Activated CD8-positive, alpha-beta memory T cell treated with anti-CD3 and anti-CD28 coated beads for 24 hours (primary cell): ENCODE data around the gene ZDHHC19.
"Not testable (repeated sequence)": the region's sequence is repeated elsewhere in the genome, so short reads cannot be mapped to it uniquely, and the experiment has no call there.

Experiments used
- DNase-seq: peaks from one replicate; pipeline ENCODE4 v3.0.0-alpha.2; 2020

Gene ZDHHC19

GRCh38 chr3:196210673-196211556 is at the start of gene ZDHHC19:
TSS of gene ZDHHC19 (minus strand) at chr3:196211400. CDS start at chr3:196211315, 85 bp downstream.
- DNase-seq: no peak

DNA sequence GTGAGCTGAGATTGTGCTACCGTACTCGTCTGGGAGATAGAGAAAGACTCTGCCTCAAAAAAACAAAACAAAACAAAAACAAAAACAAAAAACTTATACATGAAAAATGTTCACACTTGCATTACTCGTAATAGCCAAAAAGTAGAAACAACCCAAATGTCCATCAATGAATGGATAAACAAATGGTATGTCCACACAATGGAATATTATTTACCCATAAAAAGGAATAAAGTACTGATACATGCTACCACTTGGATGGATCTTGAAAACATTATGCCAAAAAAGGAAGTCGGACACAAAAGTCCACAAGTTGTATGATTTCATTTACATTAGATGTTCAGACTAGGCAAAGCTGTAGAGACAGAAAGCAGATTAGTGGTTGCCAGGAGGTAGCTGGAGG is 49.6 kb upstream of the ZDHHC19 start:
- no peak for DNase-seq

- no peak for DNase-seq
Observed at GRCh38 chr3:196255776-196256175, 44.6 kb upstream of the ZDHHC19 start.

GRCh38 chr3:196254376-196255283 is 43.4 kb upstream of the ZDHHC19 start:
- no peak for DNase-seq

DNA sequence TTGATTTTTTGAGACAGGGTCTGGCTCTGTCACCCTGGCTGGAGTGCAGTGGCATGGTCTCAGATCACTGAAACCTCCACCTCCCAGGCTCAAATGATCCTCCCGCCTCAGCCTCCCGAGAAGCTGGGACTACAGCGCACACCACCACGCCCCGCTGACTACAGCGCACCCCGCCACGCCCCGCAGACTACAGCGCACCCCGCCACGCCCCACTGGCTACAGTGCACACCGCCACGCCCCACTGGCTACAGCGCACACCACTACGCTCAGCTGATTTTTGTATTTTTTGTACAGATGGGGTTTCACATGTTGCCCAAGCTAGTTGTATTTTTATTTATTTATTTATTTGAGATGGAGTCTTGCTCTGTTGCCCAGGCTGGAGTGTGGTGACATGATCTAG is 40.7 kb upstream of the ZDHHC19 start:
- DNase-seq: no peak

GRCh38 chr3:196246612-196247308 is 35.6 kb upstream of the ZDHHC19 start:
- DNase-seq: no peak

DNA sequence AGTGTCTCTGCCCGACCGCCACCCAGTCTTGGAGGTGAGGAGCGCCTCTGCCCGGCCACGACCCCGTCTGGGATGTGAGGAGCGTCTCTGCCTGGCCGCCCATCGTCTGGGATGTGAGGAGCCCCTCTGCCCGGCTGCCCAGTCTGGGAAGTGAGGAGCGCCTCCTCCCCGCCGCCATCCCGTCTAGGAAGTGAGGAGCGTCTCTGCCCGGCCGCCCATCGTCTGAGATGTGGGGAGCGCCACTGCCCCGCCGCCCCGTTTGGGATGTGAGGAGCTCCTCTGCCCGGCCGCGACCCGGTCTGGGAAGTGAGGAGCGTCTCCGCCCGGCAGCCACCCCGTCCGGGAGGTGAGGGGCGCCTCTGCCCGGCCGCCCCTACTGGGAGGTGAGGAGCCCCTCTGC is 33.0 kb upstream of the ZDHHC19 start:
- not testable (repeated sequence) for DNase-seq

DNA sequence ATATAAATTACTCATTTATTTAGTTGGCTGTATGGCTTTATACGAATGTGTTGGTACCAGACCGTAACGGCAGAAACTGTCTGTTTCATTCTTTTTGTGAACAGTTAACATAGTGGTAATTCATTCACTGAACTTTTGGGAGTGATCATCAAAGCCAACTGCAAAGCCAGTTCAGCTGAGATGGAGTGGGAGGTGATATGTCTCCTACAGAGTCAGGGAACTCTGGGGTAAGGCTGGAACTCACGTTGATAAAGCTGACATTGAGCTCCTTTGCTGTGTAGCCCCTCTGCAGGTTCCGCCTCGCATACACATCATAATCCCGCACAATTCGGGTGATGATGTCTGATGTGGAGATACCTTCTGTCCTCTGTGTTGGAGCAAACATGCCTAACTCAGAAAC is 30.5 kb upstream of the ZDHHC19 start:
- no peak for DNase-seq

GRCh38 chr3:196240424-196240823 is 29.2 kb upstream of the ZDHHC19 start:
- DNase-seq: no peak

DNA sequence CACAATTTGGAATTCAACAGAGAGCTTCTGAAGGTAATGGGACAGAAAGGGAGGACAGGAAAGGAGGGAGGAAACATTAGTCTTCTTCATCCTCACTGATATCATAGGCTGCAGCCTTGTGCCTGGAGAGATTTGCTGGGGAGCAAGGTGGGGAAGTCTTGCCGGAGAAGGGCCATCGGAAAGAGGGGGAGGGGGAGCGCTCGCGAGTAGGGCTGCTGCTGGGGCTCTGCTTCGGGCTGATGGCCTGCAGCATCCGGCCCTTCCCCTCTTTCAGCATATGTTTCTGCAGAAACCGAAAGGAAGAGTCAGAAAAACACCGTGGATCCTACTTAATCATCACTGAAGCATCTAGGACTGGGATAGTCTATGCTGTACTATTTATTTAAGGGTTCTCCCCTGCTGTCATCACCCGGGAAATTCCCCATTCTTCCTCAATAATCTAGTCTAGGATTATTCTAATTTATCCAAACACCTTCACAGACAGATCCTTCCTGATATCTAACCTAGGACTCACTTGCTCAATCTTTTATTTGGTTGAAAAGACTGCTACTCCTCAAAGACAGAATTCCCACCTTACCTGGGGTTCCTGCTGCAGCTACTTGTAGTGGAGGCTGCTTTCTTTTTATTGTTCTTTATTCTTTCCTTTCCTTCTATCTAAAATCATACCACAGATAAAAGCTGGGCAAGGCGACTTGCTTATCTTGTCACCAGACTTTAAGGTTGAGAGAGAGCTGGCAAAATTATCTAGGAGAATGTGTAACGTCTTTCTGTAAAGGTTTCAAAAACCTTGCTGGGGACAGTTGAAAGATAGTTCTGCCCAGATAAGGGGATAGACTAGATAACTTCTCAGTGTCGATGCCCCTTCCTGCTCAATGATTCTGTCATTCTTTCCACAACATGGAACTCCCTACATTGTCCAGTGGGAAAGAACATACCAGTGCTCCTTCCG is 27.7 kb upstream of the ZDHHC19 start:
- DNase-seq: no peak

GRCh38 chr3:196237203-196237602 is 26.0 kb upstream of the ZDHHC19 start:
- no peak for DNase-seq

DNA sequence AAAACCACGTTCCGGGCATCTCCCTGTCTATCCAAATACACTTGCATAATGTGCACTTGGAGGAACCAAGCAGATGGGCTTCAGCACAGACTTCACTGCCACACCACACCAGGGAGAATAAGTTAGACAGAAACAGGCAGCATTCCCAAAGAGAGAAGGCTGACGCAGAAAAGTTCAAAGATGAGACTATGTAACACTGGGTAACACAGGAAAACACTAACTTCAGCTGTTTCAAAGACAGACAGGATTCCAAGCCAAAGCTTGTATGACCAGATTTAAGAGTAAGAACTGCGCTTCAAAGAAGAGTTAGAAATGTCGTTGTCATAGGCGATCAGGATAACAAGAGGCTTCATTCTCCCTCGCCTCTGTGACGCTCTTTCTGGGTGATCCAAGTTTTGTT is 25.0 kb upstream of the ZDHHC19 start:
- no peak for DNase-seq

- no peak for DNase-seq
Observed at GRCh38 chr3:196235452-196236122, 24.4 kb upstream of the ZDHHC19 start.

GRCh38 chr3:196232882-196233251 is 21.7 kb upstream of the ZDHHC19 start:
- DNase-seq: no peak

DNA sequence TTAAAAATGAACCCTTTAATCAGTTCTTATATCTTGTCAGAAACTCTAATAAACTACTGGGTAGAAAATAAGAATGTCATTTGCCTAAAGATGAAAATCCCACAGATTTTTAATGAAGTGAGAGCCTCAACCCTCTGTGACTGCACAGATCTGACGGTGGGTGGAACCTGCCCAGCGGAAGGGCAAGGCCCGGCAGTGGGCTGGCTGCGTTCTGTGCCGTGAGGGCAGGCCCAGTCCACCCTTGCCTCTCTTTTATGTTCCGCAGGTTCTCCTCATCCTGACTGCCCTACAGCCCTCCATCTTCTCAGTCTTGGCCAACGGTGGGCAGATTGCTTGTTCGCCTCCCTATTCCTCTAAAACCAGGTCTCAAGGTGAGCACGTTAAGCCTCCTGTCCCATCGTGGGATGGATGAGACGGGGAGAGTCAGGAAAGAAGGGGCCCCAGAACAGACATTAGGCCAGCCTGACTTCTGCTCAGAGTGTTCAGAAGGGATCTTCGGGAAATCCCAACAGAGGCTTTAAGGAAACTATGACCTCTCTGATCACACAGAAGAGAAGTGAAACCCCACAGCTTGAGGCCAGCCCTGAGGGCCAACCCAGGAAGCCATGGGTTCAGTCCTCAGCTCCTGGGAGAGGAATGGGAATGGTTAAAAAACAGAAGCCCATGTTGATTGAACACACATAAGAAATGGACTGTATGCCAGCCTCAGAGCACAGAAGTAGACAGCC is 21.1 kb upstream of the ZDHHC19 start:
- DNase-seq: no peak

DNA sequence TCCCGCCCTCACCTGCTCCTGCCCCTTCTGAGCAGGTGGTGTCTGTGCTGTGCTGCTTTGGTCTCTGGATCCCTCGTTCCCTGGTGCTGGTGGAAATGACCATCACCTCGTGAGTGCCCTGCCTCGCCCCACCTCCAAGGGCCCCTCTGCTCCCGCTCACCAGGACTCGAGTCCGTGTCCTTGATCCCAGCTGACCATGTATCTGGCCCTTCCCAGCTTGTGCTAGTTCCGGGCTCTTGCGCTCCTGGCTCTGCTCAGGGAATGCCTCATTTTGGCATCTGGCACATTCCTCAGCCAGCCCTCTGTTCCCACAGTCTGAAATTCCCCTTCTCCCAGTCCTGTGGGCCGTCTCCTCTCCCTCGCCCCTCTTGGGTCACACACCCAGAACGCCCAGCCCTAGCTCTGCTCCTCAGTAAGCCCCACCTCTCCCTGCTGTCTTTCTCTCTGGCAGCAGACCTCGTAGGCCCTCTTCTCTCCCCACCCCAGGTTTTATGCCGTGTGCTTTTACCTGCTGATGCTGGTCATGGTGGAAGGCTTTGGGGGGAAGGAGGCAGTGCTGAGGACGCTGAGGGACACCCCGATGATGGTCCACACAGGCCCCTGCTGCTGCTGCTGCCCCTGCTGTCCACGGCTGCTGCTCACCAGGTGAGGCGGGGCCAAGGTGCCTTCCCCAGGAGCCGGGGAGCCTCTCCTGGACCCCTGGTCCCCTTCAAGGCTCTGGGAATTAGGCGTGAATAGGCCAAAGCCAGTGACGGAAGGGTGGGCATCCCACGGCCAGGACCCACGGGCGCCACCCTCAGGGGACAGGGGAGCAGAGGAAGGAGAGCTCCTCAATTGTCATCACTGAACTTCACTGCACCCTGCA is 16.7 kb upstream of the ZDHHC19 start:
- no peak for DNase-seq

DNA sequence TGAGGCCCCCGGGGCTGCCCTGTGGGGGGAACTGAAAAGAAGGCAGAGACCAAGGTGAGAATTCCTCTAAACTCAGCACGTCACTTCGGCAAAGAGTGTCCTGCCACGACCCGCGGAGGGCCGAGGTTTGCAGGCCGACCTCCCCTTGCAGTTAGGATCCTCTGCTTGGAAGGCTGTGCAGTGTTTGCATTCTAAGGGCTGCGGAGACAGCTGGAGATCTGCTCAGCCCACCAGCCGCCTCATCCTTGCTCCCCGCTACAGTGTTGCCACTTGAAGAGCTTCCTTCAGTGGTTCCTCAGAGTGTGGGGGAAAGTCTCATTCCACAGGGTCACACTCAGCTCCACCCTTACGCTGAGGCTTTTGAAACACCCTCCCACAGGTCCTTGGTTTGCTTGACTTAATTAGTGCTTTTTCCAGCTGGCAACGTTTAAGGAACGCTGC is 15.9 kb upstream of the ZDHHC19 start:
- no peak for DNase-seq

DNA sequence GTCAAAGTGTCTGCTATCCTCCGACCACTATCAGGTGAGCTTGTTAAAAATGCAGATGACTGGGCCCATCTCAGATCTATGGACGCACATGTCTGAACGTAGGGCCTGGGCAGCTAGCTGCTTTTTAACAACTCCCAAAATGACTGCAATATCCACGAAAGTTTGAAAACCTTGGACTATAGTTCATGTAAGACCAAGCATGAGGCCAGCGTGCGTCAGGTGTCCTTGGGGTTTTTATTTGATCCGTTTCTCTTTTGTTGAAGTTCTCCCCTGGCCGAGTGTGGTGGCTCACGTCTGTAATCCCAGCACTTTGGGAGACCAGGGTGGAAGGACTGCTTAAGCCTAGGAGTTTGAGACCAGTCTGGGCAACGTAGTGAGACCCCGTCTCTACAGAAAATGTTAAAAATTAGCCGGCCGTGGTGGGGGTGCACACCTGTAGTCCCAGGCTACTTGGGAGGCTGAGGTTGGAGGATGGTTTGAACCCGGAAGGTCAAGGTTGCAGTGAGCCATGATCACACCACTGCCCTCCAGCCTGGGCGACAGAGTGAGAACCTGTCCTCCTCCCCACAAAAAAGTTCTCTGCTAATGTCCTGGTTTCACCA is 14.7 kb upstream of the ZDHHC19 start:
- DNase-seq: no peak

DNA sequence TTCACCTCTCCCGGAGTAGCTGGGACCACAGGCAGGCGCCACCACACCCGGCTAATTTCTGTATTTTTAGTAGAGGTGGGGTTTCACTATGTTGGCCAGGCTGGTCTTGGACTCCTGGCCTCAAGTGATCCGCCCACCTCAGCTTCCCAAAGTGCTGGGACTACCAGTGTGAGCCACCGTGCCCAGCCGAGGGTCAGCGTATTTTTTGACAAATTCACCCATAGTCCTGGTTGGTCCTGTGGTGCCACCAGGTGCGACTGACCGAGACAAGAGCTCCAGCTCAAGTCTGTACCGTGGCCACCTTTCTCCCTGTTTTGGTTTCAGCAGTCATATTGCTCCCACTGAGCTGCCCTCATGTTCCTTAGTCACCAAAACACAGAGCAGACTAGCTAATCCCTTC is 13.9 kb upstream of the ZDHHC19 start:
- no peak for DNase-seq
